CD4-positive, alpha-beta T cell (primary cell): ENCODE measurements around the gene CNNM1. TPM values are rescaled to one million over a fixed set of nuclear protein-coding genes. Genes with fewer than 3 reads are reported as not detected.

Experiments
- ATAC-seq: fragments of 200-7000 bp; cut with Tn5 transposase; one replicate; pipeline ENCODE4 v1.10.0; 2022; ENCODE audit warnings: mild to moderate bottlenecking; ENCODE audit not compliant: poor library complexity
- CTCF ChIA-PET: fragments of 350-600 bp; sonication (Branson Sonifier 250); formaldehyde crosslinking; loops from one replicate; lab custom pipeline; 2021; ENCODE audit warnings: antibody characterized with exemption, inconsistent platforms; lab: Charles Lee
- POLR2A ChIA-PET: fragments of 350-600 bp; sonication (Branson Sonifier 250); formaldehyde crosslinking; loops from one replicate; lab custom pipeline; 2021; ENCODE audit warnings: antibody characterized with exemption, inconsistent platforms; lab: Charles Lee
- DNase-seq, 14 experiments: peaks; one replicate each; pipeline ENCODE4 v3.0.0-alpha.2; 2013 to 2020; ENCODE audit warnings: mixed read lengths in 2 of 14
- H3K27ac ChIP-seq, 2 donors: one replicate each; pipeline versions ENCODE4 v1.5.1 to v1.7.0; 2013; ENCODE audit warnings: low read length in 2 of 2, low read depth in 1 of 2, mild to moderate bottlenecking in 1 of 2
- H3K27me3 ChIP-seq, 2 experiments: 1 replicate in 1 of 2; 2 replicates in 1 of 2; pipeline versions ENCODE4 v1.6.1 to v1.7.0; 2013; ENCODE audit warnings: low read length in 2 of 2, control low read depth in 1 of 2, mild to moderate bottlenecking in 1 of 2, moderate library complexity in 1 of 2; ENCODE audit not compliant: insufficient read depth in 2 of 2, control insufficient read depth in 1 of 2
- H3K36me3 ChIP-seq: one replicate; pipeline ENCODE4 v1.6.1; 2013; ENCODE audit warnings: low read length, control low read depth; ENCODE audit not compliant: insufficient read depth
- H3K4me1 ChIP-seq: one replicate; pipeline ENCODE4 v1.6.1; 2013; ENCODE audit warnings: low read length, control low read depth; ENCODE audit not compliant: insufficient read depth
- H3K4me3 ChIP-seq: one replicate; pipeline ENCODE4 v1.5.1; 2013; ENCODE audit warnings: mild to moderate bottlenecking, low read length, moderate library complexity
- H3K9me3 ChIP-seq, 2 experiments: 1 replicate in 1 of 2; 2 replicates in 1 of 2; pipeline versions ENCODE4 v1.6.1 to v1.7.0; 2013; ENCODE audit warnings: low read length in 2 of 2, mild to moderate bottlenecking in 2 of 2, control low read depth in 1 of 2, moderate library complexity in 1 of 2; ENCODE audit not compliant: control insufficient read depth in 1 of 2, insufficient read depth in 1 of 2
- H3K27ac Mint-ChIP-seq: one replicate; pipeline ENCODE4 v1.8.0; 2020; ENCODE audit warnings: mixed read lengths
- H3K27me3 Mint-ChIP-seq: one replicate; pipeline ENCODE4 v1.8.0; 2021; ENCODE audit warnings: mixed read lengths
- H3K36me3 Mint-ChIP-seq: one replicate; pipeline ENCODE4 v1.8.0; 2021; ENCODE audit warnings: low read depth, mixed read lengths
- H3K4me1 Mint-ChIP-seq: one replicate; pipeline ENCODE4 v1.8.0; 2021; ENCODE audit warnings: low read depth, mixed read lengths
- H3K4me3 Mint-ChIP-seq: one replicate; pipeline ENCODE4 v1.8.0; 2020; ENCODE audit warnings: mild to moderate bottlenecking, mixed read lengths
- H3K9me3 Mint-ChIP-seq: one replicate; pipeline ENCODE4 v1.8.0; 2020; ENCODE audit warnings: mixed read lengths
- intact Hi-C, 2 experiments: fragments of 100-400 bp; cut with DNase I in 1 of 2; cut with micrococcal nuclease in 1 of 2; formaldehyde crosslinking; loops; one replicate each; pipeline versions ENCODE4 v1.15.1 to v1.9.0; 2023 to 2025; cut with DNase I, micrococcal nuclease
- total RNA-seq, 174 experiments: library from RNA in 2 of 174; stranded (reverse) in 2 of 174; gene quantifications; one replicate each; pipeline ENCODE4 v1.2.3 and lab custom pipeline; 2021 to 2026
- TF ChIP-seq, protein P1 (sequence below): fragments of 200-600 bp; IDR thresholded peaks from one replicate; pipeline ENCODE4 v1.8.0; 2022; ENCODE audit warnings: antibody characterized with exemption, mild to moderate bottlenecking

CNNM1 gene
- total RNA-seq, 2 experiments from 2014 or later: 0.16 to 0.17 TPM

DNA sequence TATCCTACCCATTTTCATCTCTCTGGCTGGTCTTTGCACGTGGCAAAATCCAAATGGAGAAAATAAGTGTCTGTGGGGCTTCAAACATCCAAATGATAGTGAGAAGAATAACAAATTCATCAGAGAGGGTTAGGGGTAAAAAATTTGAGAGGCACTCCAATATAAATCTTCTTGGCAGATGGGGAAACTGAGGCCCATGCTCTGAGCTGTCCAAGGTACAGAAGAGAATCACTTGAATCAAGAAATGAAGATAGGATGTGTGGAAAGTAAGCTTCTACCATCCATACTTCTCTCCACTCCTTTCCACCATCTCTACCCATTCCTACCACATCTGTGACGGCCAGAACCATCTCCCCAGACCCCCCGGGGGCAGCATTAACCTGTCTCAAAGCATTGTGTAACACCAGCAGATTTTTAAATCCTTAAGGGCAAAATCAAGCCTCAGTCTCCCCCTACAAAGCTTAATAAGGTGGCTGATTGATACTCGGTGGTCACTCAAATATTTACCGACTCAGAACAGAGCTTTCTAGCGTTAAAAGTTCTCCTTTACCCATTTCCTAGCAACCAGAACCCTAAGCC lies 100.5 kb downstream of the CNNM1 start:
- DNase-seq (no peak), ATAC-seq (no peak)
- Mint-ChIP-seq H3K27me3 (no peaks in the 10 kb centered on the region), H3K4me1 (peaks cover 45% of the 10 kb centered on the region), H3K9me3 (no peaks in the 10 kb centered on the region), H3K36me3 (peaks cover 29% of the 10 kb centered on the region), H3K4me3 (peak overlapping the region; percentile 91), H3K27ac (peak overlapping the region; percentile 95)
- peak overlapping the region in 1 of 2 donors; percentile 67 for H3K27ac ChIP-seq
- no peaks in the 10 kb centered on the region for H3K9me3 ChIP-seq
- peaks cover 17% of the 10 kb centered on the region for H3K4me1 ChIP-seq
- peaks cover 4% of the 10 kb centered on the region for H3K36me3 ChIP-seq
- H3K4me3 ChIP-seq: peak overlapping the region; percentile 93
- intact Hi-C loops: loop anchor here (1.0 to 10.0 kb wide), 11 partner anchors 190 to 1935 kb away; partner anchors contain the start of genes ERLIN1 (in 1 of the 2), HPS1 (in 1 of the 2), MMS19 (in 1 of the 2) and R3HCC1L (in 1 of the 2)
- ChIA-PET POLR2A (interaction anchor here (0.6 to 2.2 kb wide), 3 partner anchors 12 to 303 kb away, joined by 3 to 22 read pairs (median 12); partner anchors contain the start of genes COX15, CUTC and SLC25A28), CTCF (no interaction called here)
- no peaks in the 10 kb centered on the region for H3K27me3 ChIP-seq
- TF ChIP-seq, protein P1, sequence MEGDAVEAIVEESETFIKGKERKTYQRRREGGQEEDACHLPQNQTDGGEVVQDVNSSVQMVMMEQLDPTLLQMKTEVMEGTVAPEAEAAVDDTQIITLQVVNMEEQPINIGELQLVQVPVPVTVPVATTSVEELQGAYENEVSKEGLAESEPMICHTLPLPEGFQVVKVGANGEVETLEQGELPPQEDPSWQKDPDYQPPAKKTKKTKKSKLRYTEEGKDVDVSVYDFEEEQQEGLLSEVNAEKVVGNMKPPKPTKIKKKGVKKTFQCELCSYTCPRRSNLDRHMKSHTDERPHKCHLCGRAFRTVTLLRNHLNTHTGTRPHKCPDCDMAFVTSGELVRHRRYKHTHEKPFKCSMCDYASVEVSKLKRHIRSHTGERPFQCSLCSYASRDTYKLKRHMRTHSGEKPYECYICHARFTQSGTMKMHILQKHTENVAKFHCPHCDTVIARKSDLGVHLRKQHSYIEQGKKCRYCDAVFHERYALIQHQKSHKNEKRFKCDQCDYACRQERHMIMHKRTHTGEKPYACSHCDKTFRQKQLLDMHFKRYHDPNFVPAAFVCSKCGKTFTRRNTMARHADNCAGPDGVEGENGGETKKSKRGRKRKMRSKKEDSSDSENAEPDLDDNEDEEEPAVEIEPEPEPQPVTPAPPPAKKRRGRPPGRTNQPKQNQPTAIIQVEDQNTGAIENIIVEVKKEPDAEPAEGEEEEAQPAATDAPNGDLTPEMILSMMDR: no peak

DNA sequence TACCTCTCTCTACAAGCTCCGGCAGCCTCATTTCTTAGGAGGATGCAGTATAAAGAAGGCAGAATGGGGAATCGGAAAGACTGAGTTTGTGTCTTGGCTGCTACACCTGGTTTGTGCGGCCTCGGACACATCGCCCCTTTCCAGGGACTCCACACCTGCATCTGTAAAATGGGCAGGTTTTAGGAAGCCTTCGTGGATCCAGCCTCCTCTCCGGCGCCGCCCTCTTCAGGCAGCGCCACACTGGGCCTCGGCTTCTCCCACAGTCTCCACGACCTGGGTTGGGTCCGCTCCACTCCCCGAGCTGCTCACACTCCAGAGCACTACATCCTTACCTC lies 100.9 kb downstream of the CNNM1 start:
- Histone ChIP-seq H3K4me3 (peak overlapping the region; percentile 93), H3K27ac (peak overlapping the region; percentile 52 to 67), H3K4me1 (peaks cover 17% of the 10 kb centered on the region), H3K27me3 (no peaks in the 10 kb centered on the region), H3K9me3 (no peaks in the 10 kb centered on the region), H3K36me3 (peaks cover 4% of the 10 kb centered on the region)
- ChIA-PET CTCF (no interaction called here), POLR2A (interaction anchor here (0.6 to 2.2 kb wide), 9 partner anchors 11 to 1296 kb away, joined by 3 to 22 read pairs (median 3); partner anchors contain the start of genes COX15, CUTC, ENTPD7 and R3HCC1L)
- DNase-seq (no peak), ATAC-seq (peak; percentile 9)
- Mint-ChIP-seq H3K4me3 (peak overlapping the region; percentile 91), H3K27ac (peak overlapping the region; percentile 95), H3K36me3 (peaks cover 25% of the 10 kb centered on the region), H3K9me3 (no peaks in the 10 kb centered on the region), H3K27me3 (no peaks in the 10 kb centered on the region), H3K4me1 (peaks cover 47% of the 10 kb centered on the region)
- TF ChIP-seq, protein P1: no peak
- intact Hi-C loops: loop anchor here (1.0 to 10.0 kb wide), 8 partner anchors 189 to 1482 kb away; partner anchors contain the start of genes HPS1 (in 1 of the 2), R3HCC1L (in 1 of the 2), SLC25A28 (in 1 of the 2) and SLF2 (in 1 of the 2)

- ATAC-seq (peak; percentile 93), DNase-seq (peak; percentile 79 to 98 (median 87))
- H3K9me3 ChIP-seq: no peaks in the 10 kb centered on the region
- no peaks in the 10 kb centered on the region for H3K9me3 Mint-ChIP-seq
- TF ChIP-seq, protein P1: no peak
- intact Hi-C loops: loop anchor here (1.0 to 10.0 kb wide), 8 partner anchors 189 to 1482 kb away; partner anchors contain the start of genes HPS1 (in 1 of the 2), R3HCC1L (in 1 of the 2), SLC25A28 (in 1 of the 2) and SLF2 (in 1 of the 2)
- ChIA-PET CTCF (no interaction called here), POLR2A (interaction anchor here (0.6 to 2.2 kb wide), 10 partner anchors 11 to 1296 kb away, joined by 3 to 22 read pairs (median 3); partner anchors contain the start of genes COX15, CUTC, ENTPD7 and R3HCC1L)
- no peaks in the 10 kb centered on the region for H3K27me3 Mint-ChIP-seq
- H3K27ac Mint-ChIP-seq: peak within 1 kb of the TSS; percentile 95
- H3K27me3 ChIP-seq: no peaks in the 10 kb centered on the region
- H3K4me1 Mint-ChIP-seq: peaks cover 47% of the 10 kb centered on the region
- peak within 1 kb of the TSS; percentile 91 for H3K4me3 Mint-ChIP-seq
- peaks cover 20% of the 10 kb centered on the region for H3K36me3 Mint-ChIP-seq
- peaks cover 4% of the 10 kb centered on the region for H3K36me3 ChIP-seq
- peak within 1 kb of the TSS; percentile 52 to 67 for H3K27ac ChIP-seq
- peaks cover 17% of the 10 kb centered on the region for H3K4me1 ChIP-seq
- peak within 1 kb of the TSS; percentile 93 for H3K4me3 ChIP-seq
Measured at GRCh38 chr10:99430451-99431189, 101.5 kb downstream of the CNNM1 start, which contains the start of gene GOT1. TSS of gene GOT1 (minus strand) at chr10:99430624. CDS start at chr10:99430565, 59 bp downstream.
